PC-3 (cell line): ENCODE results near the gene PTGDS.

Experiments used
- CTCF ChIP-seq: fragments of 300-600 bp; sonication (generic); conservative IDR thresholded peaks from 2 replicates; pipeline ENCODE4 v1.5.1; 2017; ENCODE audit warnings: antibody characterized with exemption, low read depth, mild to moderate bottlenecking, low read length
- EZH2 ChIP-seq: fragments of 300-600 bp; sonication (generic); IDR thresholded peaks from one replicate; pipeline ENCODE4 v1.6.1; 2017; ENCODE audit warnings: antibody characterized with exemption, mild to moderate bottlenecking, low read length; ENCODE audit not compliant: unreplicated experiment

- TF ChIP-seq EZH2 (no peak), CTCF (no peak)
These were observed 6.9 kb upstream of the PTGDS start for GRCh38 chr9:136970361-136970760.
